Inferior parietal cortex (tissue), 1 donor: ENCODE results near the gene TAF5.
"Not testable (repeated sequence)": the region's sequence is repeated elsewhere in the genome, so short reads cannot be mapped to it uniquely, and the experiment has no call there.

Experiments
- DNase-seq: peaks from one replicate; pipeline ENCODE4 v3.0.0-alpha.2; 2016; ENCODE audit errors: extremely low spot score

Gene TAF5

GRCh38 chr10:103367782-103368518, at the start of gene TAF5:
Gene TAF5, plus strand, starts transcription at chr10:103367976. Its CDS starts 14 bp downstream, at chr10:103367990.
- DNase-seq = peak; percentile 97

GRCh38 chr10:103327906-103328305, 39.9 kb upstream of the TAF5 start:
- DNase-seq = no peak

- peak; percentile 57 for DNase-seq
Observed at GRCh38 chr10:103333934-103334520, 33.7 kb upstream of the TAF5 start.

- DNase-seq = no peak
Observed at GRCh38 chr10:103334567-103334966, 33.2 kb upstream of the TAF5 start.

- DNase-seq = no peak
Observed at GRCh38 chr10:103336370-103336769, 31.4 kb upstream of the TAF5 start.

- no peak for DNase-seq
Observed at GRCh38 chr10:103350175-103350516, 17.6 kb upstream of the TAF5 start.

GRCh38 chr10:103350517-103351260, 17.1 kb upstream of the TAF5 start, which contains the start of gene PCGF6:
Gene PCGF6, minus strand, starts transcription at chr10:103351140. Its CDS starts 74 bp downstream, at chr10:103351066.
- peak; percentile 86 for DNase-seq

- DNase-seq = no peak
Observed at GRCh38 chr10:103353281-103353680, 14.5 kb upstream of the TAF5 start.

- DNase-seq = not testable (repeated sequence)
Observed at GRCh38 chr10:103354567-103354966, 13.2 kb upstream of the TAF5 start.

- no peak for DNase-seq
Observed at GRCh38 chr10:103355906-103356599, 11.7 kb upstream of the TAF5 start.

- DNase-seq = not testable (repeated sequence)
Observed at GRCh38 chr10:103359493-103359892, 8.3 kb upstream of the TAF5 start.

GRCh38 chr10:103360791-103361190, 7.0 kb upstream of the TAF5 start:
- not testable (repeated sequence) for DNase-seq

- DNase-seq = no peak
Observed at GRCh38 chr10:103367379-103367781, 396 bp upstream of the TAF5 start.

GRCh38 chr10:103373544-103373943, 5.8 kb downstream of the TAF5 start:
- DNase-seq = no peak

GRCh38 chr10:103374263-103374662, 6.5 kb downstream of the TAF5 start:
- no peak for DNase-seq

- no peak for DNase-seq
Observed at GRCh38 chr10:103382769-103383168, 15.0 kb downstream of the TAF5 start.

- DNase-seq = no peak
Observed at GRCh38 chr10:103394180-103394579, 26.4 kb downstream of the TAF5 start.

GRCh38 chr10:103395754-103396066, 27.9 kb downstream of the TAF5 start:
- no peak for DNase-seq

- peak; percentile 99 for DNase-seq
Observed at GRCh38 chr10:103396067-103396788, 28.5 kb downstream of the TAF5 start, which contains the start of the genes ATP5MK and PDCD11. Gene ATP5MK, minus strand, starts transcription at chr10:103396475. Its CDS starts 4,018 bp downstream, at chr10:103392457. Gene PDCD11, plus strand, starts transcription at chr10:103396626. Its CDS starts 1,801 bp downstream, at chr10:103398427.

- no peak for DNase-seq
Observed at GRCh38 chr10:103396789-103397087, 29.0 kb downstream of the TAF5 start.

- no peak for DNase-seq
Observed at GRCh38 chr10:103397191-103397825, 29.5 kb downstream of the TAF5 start.
